AG04450 (cell line): ENCODE measurements around the gene KCNK16. TPM values are rescaled to one million over a fixed set of nuclear protein-coding genes. Genes with fewer than 3 reads are reported as not detected.

Experiments used
- CTCF ChIA-PET: fragments of 300-600, 350-600 bp; formaldehyde crosslinking; extraction: SDS; loops from one replicate; lab custom pipeline; 2022; ENCODE audit warnings: antibody characterized with exemption, inconsistent platforms; lab: Charles Lee
- POLR2A ChIA-PET: fragments of 350-600 bp; formaldehyde crosslinking; extraction: SDS; loops from one replicate; lab custom pipeline; 2021; ENCODE audit warnings: antibody characterized with exemption, inconsistent platforms; lab: Yijun Ruan, JAX
- DNase-seq: peaks from one replicate; pipeline ENCODE4 v3.0.0-alpha.2; 2011; ENCODE audit warnings: low read depth, low spot score
- H3K27ac ChIP-seq: one replicate; pipeline ENCODE4 v1.5.1; 2012; ENCODE audit warnings: low read depth, low read length, control low read depth
- H3K27me3 ChIP-seq: one replicate; pipeline ENCODE4 v1.6.0; 2012; ENCODE audit warnings: low read length; ENCODE audit not compliant: control insufficient read depth, insufficient read depth
- H3K4me3 ChIP-seq: 2 replicates; pipeline ENCODE4 v1.5.1; 2011; ENCODE audit warnings: mild to moderate bottlenecking, low read depth, low read length, control low read depth
- H3K9me3 ChIP-seq: 2 replicates; pipeline ENCODE4 v1.5.1; 2012; ENCODE audit warnings: low read length; ENCODE audit not compliant: control insufficient read depth, insufficient read depth
- polyA plus RNA-seq: library from polyadenylated mRNA; depleted of rRNA; stranded (reverse); fragments of >200 nt; gene quantifications from 2 replicates; pipeline ENCODE4 v1.2.3, GENCODE V29; 2011; rRNA removed
- TF ChIP-seq, protein P1 (sequence below): IDR thresholded peaks from 2 replicates; pipeline ENCODE4 v1.5.1; 2011; ENCODE audit warnings: low read depth, low read length, control low read depth, inconsistent platforms

KCNK16 gene
- polyA plus RNA-seq, 1 experiment: not detected

DNA sequence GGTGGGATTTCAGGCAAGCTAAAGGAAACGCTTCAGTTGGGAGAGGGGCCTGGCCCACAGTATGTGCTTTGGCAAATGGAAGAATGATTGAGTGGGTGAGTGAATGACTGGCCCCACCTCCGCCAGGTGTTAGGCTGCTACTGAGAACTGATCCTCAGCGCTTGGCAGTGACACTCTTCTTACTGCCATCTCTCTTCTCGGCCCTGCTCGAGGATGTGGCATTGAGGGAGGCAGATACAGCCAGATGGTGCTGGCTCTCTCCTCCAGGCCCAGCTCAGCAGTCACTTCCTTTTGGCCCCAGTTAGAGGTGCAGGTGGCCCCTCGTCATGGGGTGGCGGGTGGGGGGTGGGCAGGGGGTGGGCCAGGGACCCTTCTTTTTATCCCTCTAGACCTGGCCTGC lies 54.3 kb downstream of the KCNK16 start:
- H3K27ac ChIP-seq: no peak overlapping the region
- no peaks in the 10 kb centered on the region for H3K9me3 ChIP-seq
- H3K27me3 ChIP-seq: no peaks in the 10 kb centered on the region
- ChIA-PET CTCF (no interaction called here), POLR2A (no interaction called here)
- TF ChIP-seq, protein P1, sequence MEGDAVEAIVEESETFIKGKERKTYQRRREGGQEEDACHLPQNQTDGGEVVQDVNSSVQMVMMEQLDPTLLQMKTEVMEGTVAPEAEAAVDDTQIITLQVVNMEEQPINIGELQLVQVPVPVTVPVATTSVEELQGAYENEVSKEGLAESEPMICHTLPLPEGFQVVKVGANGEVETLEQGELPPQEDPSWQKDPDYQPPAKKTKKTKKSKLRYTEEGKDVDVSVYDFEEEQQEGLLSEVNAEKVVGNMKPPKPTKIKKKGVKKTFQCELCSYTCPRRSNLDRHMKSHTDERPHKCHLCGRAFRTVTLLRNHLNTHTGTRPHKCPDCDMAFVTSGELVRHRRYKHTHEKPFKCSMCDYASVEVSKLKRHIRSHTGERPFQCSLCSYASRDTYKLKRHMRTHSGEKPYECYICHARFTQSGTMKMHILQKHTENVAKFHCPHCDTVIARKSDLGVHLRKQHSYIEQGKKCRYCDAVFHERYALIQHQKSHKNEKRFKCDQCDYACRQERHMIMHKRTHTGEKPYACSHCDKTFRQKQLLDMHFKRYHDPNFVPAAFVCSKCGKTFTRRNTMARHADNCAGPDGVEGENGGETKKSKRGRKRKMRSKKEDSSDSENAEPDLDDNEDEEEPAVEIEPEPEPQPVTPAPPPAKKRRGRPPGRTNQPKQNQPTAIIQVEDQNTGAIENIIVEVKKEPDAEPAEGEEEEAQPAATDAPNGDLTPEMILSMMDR: no peak
- DNase-seq: no peak
- no peak overlapping the region for H3K4me3 ChIP-seq

DNA sequence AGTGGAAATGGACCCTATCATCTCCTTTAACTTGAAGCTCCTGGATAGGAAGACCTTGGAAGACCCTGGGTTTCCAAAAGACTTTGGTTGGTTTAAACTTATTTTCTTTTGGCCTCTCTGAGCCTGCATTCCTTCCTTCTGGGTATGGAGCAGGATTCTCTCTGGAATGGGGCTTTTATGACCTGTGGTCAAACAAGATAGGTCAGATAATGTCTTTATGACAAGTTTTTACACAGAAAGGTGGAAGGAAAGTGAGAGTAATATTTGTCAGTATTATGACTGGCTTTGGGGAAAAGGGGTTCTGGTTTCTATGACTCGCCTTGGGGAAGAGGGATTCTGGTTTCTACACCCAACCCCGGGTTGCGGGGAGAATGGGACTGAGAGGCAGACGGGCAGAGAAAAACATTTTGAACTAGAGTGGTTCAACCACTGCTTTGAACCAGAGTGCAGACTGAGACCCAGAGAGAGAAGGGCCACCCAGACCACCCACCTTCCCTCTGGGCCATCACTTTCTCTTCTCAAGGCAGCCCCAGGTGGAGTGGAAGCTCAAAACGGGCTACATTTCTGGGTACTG lies 55.6 kb downstream of the KCNK16 start:
- DNase-seq: no peak
- POLR2A ChIA-PET: no interaction called here
- CTCF ChIA-PET: no interaction called here
- Histone ChIP-seq H3K4me3 (no peak overlapping the region), H3K27ac (no peak overlapping the region), H3K27me3 (no peaks in the 10 kb centered on the region), H3K9me3 (no peaks in the 10 kb centered on the region)
- TF ChIP-seq, protein P1: no peak

DNA sequence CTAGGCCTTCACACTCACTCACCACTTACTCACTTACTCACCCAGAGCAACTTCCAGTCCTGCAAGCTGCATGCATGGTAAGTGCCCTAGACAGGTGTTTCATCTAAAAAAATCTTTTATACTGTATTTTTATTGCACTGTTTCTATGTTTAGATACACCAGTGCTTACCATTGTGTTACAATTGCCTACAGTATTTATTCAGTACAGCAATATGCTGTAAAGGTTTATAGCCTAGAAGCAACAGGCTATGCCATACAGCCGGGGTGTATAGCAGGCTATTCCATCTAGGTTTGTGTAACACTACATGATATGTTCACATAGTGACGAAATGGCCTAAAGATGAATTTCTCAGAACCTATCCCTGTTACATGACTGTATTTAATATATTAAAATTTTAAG lies 56.1 kb downstream of the KCNK16 start:
- ChIA-PET CTCF (no interaction called here), POLR2A (no interaction called here)
- no peaks in the 10 kb centered on the region for H3K9me3 ChIP-seq
- H3K4me3 ChIP-seq: no peak overlapping the region
- H3K27ac ChIP-seq: no peak overlapping the region
- TF ChIP-seq, protein P1: no peak
- H3K27me3 ChIP-seq: no peaks in the 10 kb centered on the region
- DNase-seq: no peak

Other genes with a start within 250 kb of the KCNK16 start
- gene SAYSD1, start 207.5 kb downstream of the KCNK16 start, polyA plus RNA-seq: 10.2 and 12.8 TPM in 2 replicates
- gene KCNK5, start 93.2 kb downstream of the KCNK16 start, polyA plus RNA-seq: not detected in 2 replicates
- gene KCNK17, start 8.3 kb downstream of the KCNK16 start, polyA plus RNA-seq: not detected in 2 replicates